ENCODE data around the gene SMIM26.

The SMIM26 gene

GRCh38 chr20:18611492-18611891 lies 44.3 kb downstream of the SMIM26 start:
- Histone ChIP-seq H3K9me3 (no peaks in the 10 kb centered on the region), H3K27me3 (no peaks in the 10 kb centered on the region), H3K4me3 (ENCODE audit: low read depth, low read length) (no peak overlapping the region), H3K4me1 (no peaks in the 10 kb centered on the region), H3K36me3 (no peaks in the 10 kb centered on the region)
- DNase-seq, result no peak
- no peak for TF ChIP-seq CTCF (IDR thresholded peaks at IDR 0.05; ENCODE audit: low read depth, low read length)

- no peak overlapping the region for H3K4me3 ChIP-seq (ENCODE audit: low read depth, low read length)
- H3K9me3 ChIP-seq, result no peaks in the 10 kb centered on the region
- no peaks in the 10 kb centered on the region for H3K36me3 ChIP-seq
- no peaks in the 10 kb centered on the region for H3K27me3 ChIP-seq
- no peaks in the 10 kb centered on the region for H3K4me1 ChIP-seq
- no peak for DNase-seq
- no peak for TF ChIP-seq CTCF (IDR thresholded peaks at IDR 0.05; ENCODE audit: low read depth, low read length)
Measured at GRCh38 chr20:18613553-18613952, 46.3 kb downstream of the SMIM26 start.

- Histone ChIP-seq H3K36me3 (no peaks in the 10 kb centered on the region), H3K4me1 (no peaks in the 10 kb centered on the region), H3K9me3 (no peaks in the 10 kb centered on the region), H3K27me3 (no peaks in the 10 kb centered on the region), H3K4me3 (ENCODE audit: low read depth, low read length) (no peak overlapping the region)
- TF ChIP-seq CTCF (IDR thresholded peaks at IDR 0.05; ENCODE audit: low read depth, low read length), result no peak
- no peak for DNase-seq
Measured at GRCh38 chr20:18614244-18614643, 47.0 kb downstream of the SMIM26 start.

- no peak for DNase-seq
- Histone ChIP-seq H3K36me3 (no peaks in the 10 kb centered on the region), H3K4me1 (no peaks in the 10 kb centered on the region), H3K27me3 (no peaks in the 10 kb centered on the region), H3K4me3 (ENCODE audit: low read depth, low read length) (no peak overlapping the region), H3K9me3 (no peaks in the 10 kb centered on the region)
- TF ChIP-seq CTCF (IDR thresholded peaks at IDR 0.05; ENCODE audit: low read depth, low read length), result no peak
Measured at GRCh38 chr20:18615020-18615650, 47.9 kb downstream of the SMIM26 start.

Measured in BE2C (cell line).